ENCODE results near the gene C1orf226. TPM values are rescaled to one million over a fixed set of nuclear protein-coding genes. Genes with fewer than 3 reads are reported as not detected.
"Not testable (repeated sequence)": the region's sequence is repeated elsewhere in the genome, so short reads cannot be mapped to it uniquely, and the experiment has no call there.

Gene C1orf226
- total RNA-seq, 1 experiment from 2014 or later: 0.12 TPM

DNA sequence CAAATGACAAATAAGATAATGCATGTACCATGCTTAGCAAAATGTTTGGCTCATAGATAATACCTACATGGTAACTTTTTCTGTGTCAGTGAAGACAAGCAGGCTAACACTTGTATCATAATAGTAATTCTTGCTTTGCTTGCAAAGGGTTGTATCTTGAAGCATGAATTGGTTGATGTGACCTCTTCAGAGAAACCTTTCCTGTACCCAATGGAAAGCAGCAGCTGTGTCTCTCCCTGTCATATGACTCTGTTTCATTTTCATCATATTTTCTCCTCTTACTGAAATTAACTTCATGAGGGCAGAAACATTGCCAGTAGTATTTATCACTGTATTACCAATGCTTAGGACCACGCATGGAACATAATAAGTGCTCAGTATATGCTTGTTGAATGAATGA, 26.0 kb downstream of the C1orf226 start:
- DNase-seq (ENCODE audit: low read depth): no peak

- DNase-seq (ENCODE audit: low read depth): peak; percentile 33
These were observed 30.5 kb downstream of the C1orf226 start, which contains the start of gene SH2D1B for GRCh38 chr1:162412002-162412401. Gene SH2D1B (minus strand): TSS chr1:162412136. CDS start chr1:162412016, 120 bp downstream.

DNA sequence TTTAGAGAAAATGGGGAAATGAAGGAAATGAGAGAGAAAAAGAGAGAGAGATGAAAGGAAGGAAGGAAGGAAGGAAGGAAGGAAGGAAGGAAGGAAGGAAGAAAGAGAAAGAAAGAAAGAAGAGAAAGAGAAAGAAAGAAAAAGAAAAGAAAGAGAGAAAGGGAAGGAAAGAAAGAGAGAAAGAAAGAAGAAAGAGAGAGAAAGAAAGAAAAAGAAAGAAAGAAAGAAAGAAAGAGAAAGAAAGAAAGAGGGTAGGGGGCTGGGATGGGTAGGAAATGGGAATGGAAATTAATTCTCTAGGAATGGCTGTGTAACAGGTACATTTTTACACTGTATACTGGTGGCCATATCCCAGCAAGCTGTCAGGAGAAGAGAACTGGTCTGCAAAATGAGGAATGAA, 34.7 kb downstream of the C1orf226 start:
- DNase-seq (ENCODE audit: low read depth): no peak

DNA sequence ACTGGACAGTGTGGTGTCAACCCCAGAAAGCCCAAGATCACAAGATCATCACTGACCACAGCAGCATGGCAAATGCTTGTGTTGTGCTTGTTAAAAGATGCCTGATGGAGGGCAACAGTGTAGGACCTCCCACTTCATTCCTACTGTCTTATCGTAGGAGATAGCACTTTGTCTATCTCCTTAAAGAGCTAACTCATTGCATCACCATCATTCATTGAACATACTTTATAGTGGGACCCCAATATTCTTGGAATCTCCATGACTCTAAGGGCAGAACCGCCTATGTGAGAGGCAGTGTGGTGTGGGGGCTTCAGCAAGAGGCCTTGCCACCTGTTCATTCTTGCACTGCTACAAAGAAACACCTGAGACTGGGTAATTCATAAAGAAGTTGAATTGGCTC, 35.4 kb downstream of the C1orf226 start:
- no peak for DNase-seq (ENCODE audit: low read depth)

GRCh38 chr1:162417650-162418049, 36.1 kb downstream of the C1orf226 start:
- DNase-seq (ENCODE audit: low read depth): no peak

DNA sequence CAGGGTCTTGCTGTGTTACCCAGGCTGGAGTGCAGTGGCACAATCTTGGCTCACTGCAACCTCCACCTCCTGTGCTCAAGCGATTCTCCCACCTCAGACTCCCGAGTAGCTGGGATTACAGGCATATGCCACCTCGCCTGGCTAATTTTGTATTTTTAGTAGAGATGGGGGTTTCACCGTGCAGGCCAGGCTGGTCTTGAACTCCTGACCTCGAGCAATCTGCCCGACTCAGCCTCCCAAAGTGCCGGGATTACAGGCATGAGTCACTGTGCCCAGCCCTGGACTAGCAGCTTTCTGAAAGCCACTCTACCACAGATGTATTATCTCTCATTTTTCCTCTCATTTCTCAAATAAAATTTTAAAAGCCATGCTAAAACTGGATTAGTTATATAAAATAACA, 37.1 kb downstream of the C1orf226 start:
- peak; percentile 39 for DNase-seq (ENCODE audit: low read depth)

DNA sequence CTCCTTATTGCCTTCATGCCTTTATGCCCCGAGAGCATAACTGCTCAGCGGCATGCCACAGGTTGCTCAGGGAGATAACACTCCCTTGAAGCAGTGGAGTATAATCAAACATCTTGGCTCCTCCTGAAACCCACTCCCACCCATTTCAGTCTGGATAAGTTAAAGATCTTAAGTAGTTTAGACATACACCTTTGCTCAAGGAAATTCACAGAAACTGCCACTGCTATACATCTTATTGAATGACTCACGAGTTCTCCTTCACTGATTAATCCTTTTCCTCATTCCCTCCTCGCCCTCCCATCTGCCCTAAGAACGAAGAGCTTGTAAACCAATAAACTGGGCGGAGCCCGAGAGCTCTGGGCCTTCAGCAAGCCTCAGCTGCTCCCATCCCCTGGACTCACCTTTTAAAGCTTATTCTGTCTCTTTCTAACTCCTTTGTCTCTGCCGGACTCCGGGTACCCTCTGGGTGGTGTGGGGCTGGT, 38.0 kb downstream of the C1orf226 start:
- DNase-seq (ENCODE audit: low read depth): not testable (repeated sequence)

DNA sequence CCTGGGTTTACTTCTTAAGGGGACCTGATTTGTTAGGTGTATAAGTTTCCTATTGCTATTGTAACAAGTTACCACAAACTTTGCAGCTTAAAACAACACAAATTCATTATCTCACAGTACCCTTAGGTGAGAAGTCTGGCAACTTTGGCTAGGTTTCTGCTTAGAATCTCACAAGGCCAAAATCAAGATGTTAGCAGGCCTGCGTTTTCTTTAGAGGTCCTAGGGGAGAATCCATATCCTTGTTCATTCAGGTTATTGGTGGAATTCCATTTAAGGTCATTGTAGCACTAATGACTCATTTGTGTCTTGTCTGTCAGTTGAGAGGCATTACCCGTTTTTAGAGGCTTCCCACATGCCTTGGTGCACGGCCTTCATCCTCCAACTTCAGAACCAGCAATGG, 38.6 kb downstream of the C1orf226 start:
- no peak for DNase-seq (ENCODE audit: low read depth)

- DNase-seq (ENCODE audit: low read depth): peak; percentile 67
These were observed 40.0 kb downstream of the C1orf226 start for GRCh38 chr1:162421258-162422164.

DNA sequence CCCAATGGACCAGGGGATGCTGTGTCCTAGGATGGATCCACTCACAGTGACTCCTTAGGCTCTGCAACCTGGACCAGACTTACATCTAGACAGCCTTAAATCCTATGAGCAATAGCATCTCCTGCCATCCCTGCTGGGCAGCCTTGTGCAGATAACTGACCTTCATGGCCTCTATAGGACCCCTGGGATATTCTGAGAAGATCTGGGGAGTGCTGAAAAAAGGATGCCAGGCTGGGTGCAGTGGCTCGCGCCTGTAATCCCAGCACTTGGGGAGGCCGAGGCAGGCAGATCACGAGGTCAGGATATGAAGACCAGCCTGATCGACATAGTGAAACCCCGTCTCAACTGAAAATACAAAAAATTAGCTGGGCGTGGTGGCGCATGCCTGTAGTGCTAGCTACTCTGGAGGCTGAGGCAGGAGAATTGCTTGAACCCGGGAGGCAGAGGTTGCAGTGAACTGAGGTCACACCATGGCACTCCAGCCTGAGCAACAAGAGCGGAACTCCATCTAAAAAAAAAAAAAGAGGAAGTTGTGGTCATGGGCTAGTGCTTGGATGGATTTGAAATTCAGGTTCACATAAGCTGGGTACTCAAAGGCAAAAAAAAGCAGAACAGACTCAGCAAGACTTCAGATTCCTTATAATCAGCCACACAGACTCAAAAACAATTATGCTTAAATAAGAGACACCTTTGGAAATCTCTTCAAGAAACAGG, 41.3 kb downstream of the C1orf226 start:
- no peak for DNase-seq (ENCODE audit: low read depth)

DNA sequence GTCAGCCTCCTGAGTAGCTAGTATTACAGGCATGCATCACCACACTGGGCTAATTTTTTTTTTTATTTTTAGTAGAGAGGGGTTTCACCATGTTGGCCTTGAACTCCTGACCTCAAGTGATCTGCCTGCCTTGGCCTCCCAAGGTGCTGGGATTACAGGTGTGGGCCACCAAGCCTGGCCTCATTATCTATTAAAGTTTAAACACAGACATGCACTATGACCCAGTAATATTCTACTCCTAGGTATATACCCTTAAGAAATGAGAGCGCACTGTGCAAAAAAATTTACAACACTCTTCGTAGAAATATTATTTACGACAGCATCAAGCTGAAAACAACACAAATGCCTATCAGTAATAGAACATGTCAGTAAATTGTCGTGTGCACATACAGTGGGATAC, 49.1 kb downstream of the C1orf226 start:
- DNase-seq (ENCODE audit: low read depth): no peak

DNA sequence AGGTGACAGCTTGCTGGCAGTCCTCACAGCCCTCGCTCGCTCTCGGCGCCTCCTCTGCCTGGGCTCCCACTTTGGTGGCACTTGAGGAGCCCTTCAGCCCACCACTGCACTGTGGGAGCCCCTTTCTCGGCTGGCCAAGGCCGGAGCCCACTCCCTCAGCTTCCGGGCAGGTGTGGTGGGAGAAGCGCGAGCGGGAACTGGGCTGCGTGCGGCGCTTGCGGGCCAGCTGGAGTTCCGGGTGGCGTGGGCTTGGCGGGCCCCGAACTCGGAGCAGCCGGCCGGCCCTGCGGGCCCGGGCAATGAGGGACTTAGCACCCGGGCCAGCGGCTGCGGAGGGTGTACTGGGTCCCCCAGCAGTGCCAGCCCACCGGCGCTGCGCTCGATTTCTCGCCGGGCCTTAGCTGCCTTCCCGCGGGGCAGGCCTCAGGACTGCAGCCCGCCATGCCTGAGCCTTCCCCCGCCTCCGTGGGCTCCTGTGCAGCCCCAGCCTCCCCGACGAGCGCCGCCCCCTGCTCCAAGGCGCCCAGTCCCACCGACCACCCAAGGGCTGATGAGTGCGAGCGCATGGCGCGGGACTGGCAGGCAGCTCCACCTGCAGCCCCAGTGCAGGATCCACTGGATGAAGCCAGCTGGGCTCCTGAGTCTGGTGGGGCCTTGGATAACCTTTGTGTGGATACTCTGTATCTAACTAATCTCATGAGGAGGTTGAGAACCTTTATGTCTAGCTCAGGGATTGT, 51.6 kb downstream of the C1orf226 start:
- not testable (repeated sequence) for DNase-seq (ENCODE audit: low read depth)

Other genes starting within 250 kb of the C1orf226 start
- not detected in 2 replicates for gene SPATA46, start 4.9 kb upstream of the C1orf226 start, total RNA-seq (2014; rRNA removed; shearing (Covaris generic))
- 0.10 and 0.12 TPM in 2 replicates for gene SH2D1B, start 30.4 kb downstream of the C1orf226 start, total RNA-seq (2014; rRNA removed; shearing (Covaris generic))
- gene UHMK1, start 116.1 kb downstream of the C1orf226 start, total RNA-seq (2014; rRNA removed; shearing (Covaris generic)): 60.0 and 61.0 TPM in 2 replicates
- gene UAP1, start 180.0 kb downstream of the C1orf226 start, total RNA-seq (2014; rRNA removed; shearing (Covaris generic)): 74.6 and 79.7 TPM in 2 replicates